Measurements from ENCODE around the gene PATL2.
"Not testable (repeated sequence)": the region's sequence is repeated elsewhere in the genome, so short reads cannot be mapped to it uniquely, and the experiment has no call there.

DNA sequence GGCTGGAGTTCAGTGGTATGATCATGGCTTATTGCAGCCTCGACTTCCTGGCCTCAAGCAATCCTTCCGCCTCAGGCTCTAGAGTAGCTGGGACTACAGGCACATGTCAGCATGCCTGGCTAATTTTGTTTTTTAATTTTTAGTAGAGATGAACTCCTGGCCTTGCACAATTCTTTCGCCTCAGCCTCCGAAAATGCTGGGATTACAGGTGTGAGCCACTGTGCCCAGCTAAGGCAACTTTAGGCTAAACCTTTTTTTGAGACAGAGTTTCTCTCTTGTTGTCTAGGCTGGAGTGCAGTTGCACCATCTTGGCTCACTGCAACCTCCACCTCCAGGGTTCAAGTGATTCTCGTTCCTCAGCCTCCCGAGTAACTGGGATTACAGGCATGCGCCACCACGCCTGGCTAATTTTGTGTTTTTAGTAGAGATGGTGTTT, 8.9 kb upstream of the PATL2 start:
- TF ChIP-seq, protein P1, sequence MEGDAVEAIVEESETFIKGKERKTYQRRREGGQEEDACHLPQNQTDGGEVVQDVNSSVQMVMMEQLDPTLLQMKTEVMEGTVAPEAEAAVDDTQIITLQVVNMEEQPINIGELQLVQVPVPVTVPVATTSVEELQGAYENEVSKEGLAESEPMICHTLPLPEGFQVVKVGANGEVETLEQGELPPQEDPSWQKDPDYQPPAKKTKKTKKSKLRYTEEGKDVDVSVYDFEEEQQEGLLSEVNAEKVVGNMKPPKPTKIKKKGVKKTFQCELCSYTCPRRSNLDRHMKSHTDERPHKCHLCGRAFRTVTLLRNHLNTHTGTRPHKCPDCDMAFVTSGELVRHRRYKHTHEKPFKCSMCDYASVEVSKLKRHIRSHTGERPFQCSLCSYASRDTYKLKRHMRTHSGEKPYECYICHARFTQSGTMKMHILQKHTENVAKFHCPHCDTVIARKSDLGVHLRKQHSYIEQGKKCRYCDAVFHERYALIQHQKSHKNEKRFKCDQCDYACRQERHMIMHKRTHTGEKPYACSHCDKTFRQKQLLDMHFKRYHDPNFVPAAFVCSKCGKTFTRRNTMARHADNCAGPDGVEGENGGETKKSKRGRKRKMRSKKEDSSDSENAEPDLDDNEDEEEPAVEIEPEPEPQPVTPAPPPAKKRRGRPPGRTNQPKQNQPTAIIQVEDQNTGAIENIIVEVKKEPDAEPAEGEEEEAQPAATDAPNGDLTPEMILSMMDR (IDR thresholded peaks at IDR 0.05), result not testable (repeated sequence)
- not testable (repeated sequence) for TF ChIP-seq EZH2 (IDR thresholded peaks at IDR 0.05)
